ENCODE measurements around the gene GARNL3.

Gene GARNL3

GRCh38 chr9:127237801-127238200, 26.8 kb upstream of the GARNL3 start:
- no peak for DNase-seq (ENCODE audit: low read depth)

- no peak for DNase-seq (ENCODE audit: low read depth)
These were observed 23.2 kb upstream of the GARNL3 start for GRCh38 chr9:127241354-127241753.

GRCh38 chr9:127244609-127245601, 19.7 kb upstream of the GARNL3 start:
- DNase-seq (ENCODE audit: low read depth), result no peak

DNA sequence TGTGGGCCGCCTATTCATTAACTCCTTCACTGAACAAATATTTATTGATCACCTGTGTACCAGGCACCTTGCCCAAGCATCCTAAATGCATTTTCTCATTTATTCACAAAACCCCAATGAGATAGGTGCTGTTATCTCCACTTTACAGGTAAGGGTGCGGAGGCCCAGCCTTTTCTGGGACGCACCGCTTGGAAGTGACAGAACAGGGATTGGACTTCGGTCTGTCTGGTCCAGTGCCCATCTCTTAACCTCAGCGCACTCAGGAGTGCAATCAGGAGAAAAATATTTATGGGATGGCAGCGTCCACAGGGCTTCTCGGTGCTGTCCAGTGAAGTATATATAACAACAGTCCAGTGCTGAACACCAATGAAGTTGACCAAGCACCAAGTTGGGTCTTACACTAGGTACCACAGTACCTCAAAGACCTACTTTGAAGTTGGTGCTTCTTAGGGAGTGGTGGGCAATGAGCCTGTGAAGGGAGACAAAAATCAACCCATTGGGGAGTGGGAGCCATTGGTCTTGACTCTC, 18.9 kb upstream of the GARNL3 start:
- DNase-seq (ENCODE audit: low read depth), result no peak

- DNase-seq (ENCODE audit: low read depth), result no peak
These were observed 16.3 kb upstream of the GARNL3 start for GRCh38 chr9:127248241-127248640.

- no peak for DNase-seq (ENCODE audit: low read depth)
These were observed 14.7 kb upstream of the GARNL3 start for GRCh38 chr9:127249877-127250276.

DNA sequence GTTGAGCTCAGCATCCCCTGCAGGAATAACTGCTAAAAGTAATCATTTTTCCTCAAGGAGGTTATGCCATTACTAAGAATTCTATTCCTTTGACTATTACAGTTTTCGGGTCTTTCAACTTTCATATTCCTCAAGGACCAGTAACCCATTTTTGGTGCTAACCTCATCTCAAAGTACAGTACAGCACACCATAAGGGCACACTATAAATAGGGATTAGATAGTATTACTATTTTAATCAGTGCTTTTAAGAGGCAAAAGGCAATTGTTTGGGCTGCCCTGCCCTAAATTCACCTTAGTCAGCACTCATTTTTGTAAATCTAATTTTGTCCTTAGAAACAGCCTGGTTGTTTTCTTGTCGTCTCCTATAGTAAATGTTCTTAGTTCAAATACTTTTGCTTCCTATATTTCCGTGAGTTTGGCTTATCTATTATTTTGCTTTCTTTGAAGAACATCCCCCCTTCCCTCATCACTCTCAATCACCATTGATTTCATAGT, 13.6 kb upstream of the GARNL3 start:
- no peak for DNase-seq (ENCODE audit: low read depth)

DNA sequence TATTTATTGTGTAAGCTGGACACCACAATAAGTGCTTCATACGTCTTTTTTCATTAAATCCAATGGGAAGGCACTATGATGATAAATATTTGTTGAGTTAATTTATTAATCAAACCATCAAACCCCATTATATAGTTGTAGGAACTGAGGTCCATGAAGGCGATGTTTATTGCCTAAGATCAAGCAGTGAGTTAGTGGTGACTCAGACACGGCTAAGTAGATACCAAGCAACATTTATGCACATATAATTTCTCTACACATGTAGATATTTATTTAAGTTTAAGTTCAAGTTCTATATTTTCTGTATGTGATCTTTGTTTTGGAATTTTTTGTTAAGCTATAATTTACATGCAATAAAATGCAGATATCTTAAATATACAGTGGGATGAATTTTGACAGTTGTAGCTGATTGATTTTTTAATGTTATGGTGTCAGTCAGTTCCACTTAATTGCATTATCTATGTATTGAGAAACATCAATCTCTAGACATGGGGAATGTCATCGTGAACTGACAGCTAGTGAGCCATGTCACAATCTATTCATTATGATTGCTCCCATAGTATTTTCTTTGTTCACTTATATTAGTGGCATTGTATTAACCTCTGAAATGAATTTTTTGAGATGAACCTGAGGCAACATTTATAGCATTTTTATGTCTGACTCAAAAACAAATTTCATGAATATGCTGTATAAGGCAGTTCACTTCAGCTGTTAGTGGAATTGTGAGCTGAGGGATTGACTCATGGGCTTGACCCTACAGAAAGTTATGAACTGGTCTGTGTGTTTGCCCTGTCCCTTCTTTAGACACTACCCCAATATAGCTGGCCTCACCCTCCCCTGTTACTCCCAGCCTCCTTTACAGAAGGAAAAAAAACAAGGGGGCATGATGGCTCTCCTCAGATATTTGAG, 11.9 kb upstream of the GARNL3 start:
- DNase-seq (ENCODE audit: low read depth), result no peak

- no peak for DNase-seq (ENCODE audit: low read depth)
These were observed 11.1 kb upstream of the GARNL3 start for GRCh38 chr9:127253446-127253845.

DNA sequence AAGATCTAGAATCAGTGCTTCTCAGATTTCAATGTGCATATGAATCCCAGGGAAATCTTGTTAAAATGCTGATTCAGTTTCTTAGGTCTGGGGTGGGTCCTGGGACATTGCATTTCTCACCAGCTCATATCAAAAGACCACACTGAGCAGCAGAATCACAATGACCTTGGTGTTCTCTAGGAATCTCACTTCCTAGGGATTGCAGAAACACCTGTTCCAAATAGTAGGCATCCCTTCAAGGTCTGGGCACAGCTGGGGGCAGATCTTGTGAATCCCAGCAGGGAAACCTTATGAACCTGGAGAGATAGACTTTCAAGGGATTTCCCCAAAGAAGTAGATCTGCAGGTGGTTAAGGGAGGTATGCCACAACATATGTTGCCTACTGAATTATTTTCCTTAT, 8.9 kb upstream of the GARNL3 start:
- DNase-seq (ENCODE audit: low read depth), result no peak

DNA sequence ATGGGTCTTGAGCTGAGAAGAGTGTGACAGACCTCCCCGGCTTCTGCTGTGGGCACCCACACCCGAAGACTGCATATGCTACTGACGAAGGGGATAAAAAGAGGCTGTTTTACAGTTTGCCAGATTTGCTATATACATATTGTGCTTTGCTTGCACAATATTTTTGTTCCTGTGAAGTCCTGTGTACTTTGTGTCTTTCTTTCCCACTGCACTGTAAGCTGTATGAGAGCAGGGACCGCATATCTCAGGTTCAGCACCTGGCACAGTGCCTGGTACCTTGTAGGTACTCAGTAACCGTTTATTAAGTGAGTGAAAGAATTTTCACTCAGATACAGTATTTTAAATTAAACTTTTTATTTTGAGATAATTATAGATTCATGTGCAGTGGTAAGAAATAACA, 8.2 kb upstream of the GARNL3 start:
- no peak for DNase-seq (ENCODE audit: low read depth)

GRCh38 chr9:127258606-127259471, 5.7 kb upstream of the GARNL3 start:
- DNase-seq (ENCODE audit: low read depth), result no peak

DNA sequence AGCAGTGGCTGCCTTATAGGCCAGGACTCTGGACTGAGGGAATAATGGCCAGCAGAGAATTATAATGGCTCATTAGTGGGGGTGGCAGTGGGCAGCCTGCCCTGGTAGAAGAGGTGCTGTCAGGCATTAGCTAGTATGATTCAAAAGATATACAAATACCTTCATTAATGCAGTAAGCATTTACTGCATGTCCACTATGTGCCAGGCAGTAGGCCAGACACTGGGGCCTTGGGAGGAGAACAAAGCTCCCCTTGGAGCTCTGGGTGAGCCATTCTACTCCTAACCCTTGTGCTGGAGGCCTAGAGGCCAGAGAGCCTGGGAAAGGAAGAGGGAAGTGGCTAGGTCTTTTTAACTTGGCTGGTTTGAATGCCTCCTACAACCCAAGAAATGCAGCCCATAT, 2.0 kb upstream of the GARNL3 start:
- no peak for DNase-seq (ENCODE audit: low read depth)

- no peak for DNase-seq (ENCODE audit: low read depth)
These were observed 1.3 kb upstream of the GARNL3 start for GRCh38 chr9:127263237-127263636.

DNA sequence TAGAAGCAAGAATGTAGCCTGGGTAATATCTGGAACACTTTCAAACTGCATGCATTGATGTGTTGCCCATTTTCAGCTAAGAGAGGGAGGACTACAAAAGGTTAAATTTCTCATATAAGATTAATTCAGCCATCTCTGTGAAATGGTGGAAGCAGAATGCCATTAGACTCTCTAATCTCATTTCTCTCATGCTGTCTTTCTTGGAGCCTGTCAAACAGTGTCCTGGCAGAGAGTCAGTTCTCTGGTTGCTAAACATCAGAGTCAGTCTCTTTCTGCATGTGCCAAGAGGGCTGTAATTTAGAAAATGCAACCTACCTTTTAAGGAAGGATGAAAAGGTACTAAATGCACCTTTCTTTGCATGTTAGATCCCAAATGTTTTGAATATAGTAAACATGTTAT, 910 bp upstream of the GARNL3 start:
- DNase-seq (ENCODE audit: low read depth), result no peak

GRCh38 chr9:127267793-127268525, 3.4 kb downstream of the GARNL3 start:
- no peak for DNase-seq (ENCODE audit: low read depth)

- no peak for DNase-seq (ENCODE audit: low read depth)
These were observed 4.9 kb downstream of the GARNL3 start for GRCh38 chr9:127269449-127269848.

GRCh38 chr9:127273326-127273725, 8.8 kb downstream of the GARNL3 start:
- DNase-seq (ENCODE audit: low read depth), result no peak

DNA sequence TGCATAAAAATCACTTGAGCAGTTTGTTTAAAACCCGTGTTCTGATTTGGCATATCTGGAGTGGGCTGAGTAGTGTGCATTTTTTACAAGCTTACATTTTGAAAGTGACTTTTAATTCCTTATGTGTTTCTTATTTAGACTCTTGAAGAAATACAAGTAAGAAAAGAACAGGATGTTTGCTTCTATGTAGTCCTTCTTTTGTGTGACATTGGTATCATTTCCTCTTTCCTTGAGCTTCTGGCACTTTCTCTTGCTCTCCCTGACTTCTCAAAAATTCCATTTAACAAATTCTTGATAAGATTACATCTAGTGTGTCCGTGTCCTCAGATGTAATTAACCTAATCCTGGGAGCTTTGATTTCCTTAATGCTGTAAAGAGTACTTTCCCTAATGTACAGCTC, 12.5 kb downstream of the GARNL3 start:
- no peak for DNase-seq (ENCODE audit: low read depth)

DNA sequence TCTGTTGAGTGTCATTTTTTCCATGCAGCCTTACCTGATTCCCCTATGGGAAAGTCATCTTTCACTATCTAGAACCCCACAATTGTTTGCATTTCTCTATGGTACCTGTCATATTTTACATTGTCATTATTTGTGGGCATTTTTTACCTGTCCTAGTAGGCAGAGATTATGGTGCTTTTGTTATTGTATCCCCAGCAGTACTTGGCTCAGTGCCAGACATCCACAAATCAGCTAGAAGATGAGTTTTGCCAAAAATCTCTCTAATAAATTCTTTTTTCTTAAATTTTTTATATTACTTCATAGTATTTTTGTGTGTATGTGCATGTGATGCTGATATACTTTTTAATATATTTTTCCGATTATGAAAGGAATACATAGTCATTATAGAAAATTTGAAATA, 13.2 kb downstream of the GARNL3 start:
- DNase-seq (ENCODE audit: low read depth), result no peak

- DNase-seq (ENCODE audit: low read depth), result no peak
These were observed 13.8 kb downstream of the GARNL3 start for GRCh38 chr9:127278372-127278771.
